SU-DHL-6 (cell line): ENCODE data around the gene RTBDN.
"Not testable (repeated sequence)": the region's sequence is repeated elsewhere in the genome, so short reads cannot be mapped to it uniquely, and the experiment has no call there.

ENCODE experiments used
- H2AFZ ChIP-seq: fragments of 200-600 bp; sonication (generic); 2 replicates; pipeline ENCODE4 v1.6.1; 2014; ENCODE audit warnings: low read depth, mild to moderate bottlenecking, moderate library complexity, mixed read lengths, antibody characterized with exemption, low read length; ENCODE audit not compliant: severe bottlenecking
- H3F3A ChIP-seq: fragments of 200-600 bp; shearing (Covaris generic); 2 replicates; pipeline ENCODE4 v1.6.0; 2016; ENCODE audit warnings: antibody characterized with exemption, mild to moderate bottlenecking; ENCODE audit not compliant: insufficient read depth
- H3K27ac ChIP-seq: fragments of 200-600 bp; sonication (generic); 2 replicates; pipeline ENCODE4 v1.5.1; 2016; ENCODE audit warnings: low read depth, mild to moderate bottlenecking, low read length, moderate library complexity, mixed read lengths
- H3K27me3 ChIP-seq: fragments of 200-600 bp; sonication (generic), shearing (Covaris generic); 2 replicates; pipeline ENCODE4 v1.6.0; 2014; ENCODE audit warnings: mild to moderate bottlenecking, low read length
- H3K36me3 ChIP-seq: fragments of 200-600 bp; sonication (generic); 2 replicates; pipeline ENCODE4 v1.6.1; 2014; ENCODE audit warnings: mild to moderate bottlenecking, low read length, mixed read lengths
- H3K4me2 ChIP-seq: fragments of 300-600, 200-600 bp; shearing (Covaris generic), sonication (generic); 2 replicates; pipeline ENCODE4 v1.6.0; 2014; ENCODE audit warnings: low read length, low read depth, mild to moderate bottlenecking; ENCODE audit not compliant: poor library complexity, severe bottlenecking
- H3K4me3 ChIP-seq: fragments of 200-600 bp; sonication (generic); 2 replicates; pipeline ENCODE4 v1.5.1; 2014; ENCODE audit warnings: antibody characterized with exemption, low read length, mild to moderate bottlenecking, mixed read lengths; ENCODE audit not compliant: insufficient read depth, poor library complexity, severe bottlenecking
- H3K79me2 ChIP-seq: fragments of 200-600 bp; sonication (generic); 2 replicates; pipeline ENCODE4 v1.6.1; 2014; ENCODE audit warnings: mild to moderate bottlenecking, low read length, moderate library complexity; ENCODE audit not compliant: insufficient read depth
- H3K9ac ChIP-seq: fragments of 200-600 bp; sonication (generic); 2 replicates; pipeline ENCODE4 v1.7.0; 2014; ENCODE audit warnings: mild to moderate bottlenecking, low read length
- H3K9me2 ChIP-seq: fragments of 200-600 bp; sonication (generic); replicated peaks from 2 replicates; pipeline ENCODE4 v1.6.1; 2014; ENCODE audit warnings: low read length; ENCODE audit not compliant: insufficient read depth
- H3K9me3 ChIP-seq: fragments of 200-600 bp; sonication (generic); 2 replicates; pipeline ENCODE4 v1.6.1; 2014; ENCODE audit warnings: low read length, mixed read lengths; ENCODE audit not compliant: insufficient read depth
- H4K20me1 ChIP-seq: fragments of 200-600 bp; sonication (generic); 2 replicates; pipeline ENCODE4 v1.6.1; 2014; ENCODE audit warnings: low read depth, mild to moderate bottlenecking, antibody characterized with exemption, low read length, moderate library complexity, mixed read lengths
- EZH2phosphoT487 ChIP-seq: fragments of 200-600 bp; sonication (generic), shearing (Covaris generic); conservative IDR thresholded peaks from 2 replicates; pipeline ENCODE4 v1.6.1; 2018; ENCODE audit warnings: mild to moderate bottlenecking, antibody characterized with exemption, low read length, moderate library complexity, mixed read lengths
- TF ChIP-seq, protein P1 (sequence below): fragments of 200-600 bp; sonication (generic); IDR thresholded peaks from one replicate; pipeline ENCODE4 v1.5.1; 2017; ENCODE audit warnings: antibody characterized with exemption, mild to moderate bottlenecking, low read length, moderate library complexity; ENCODE audit not compliant: insufficient read depth, poor library complexity, severe bottlenecking

RTBDN gene

DNA sequence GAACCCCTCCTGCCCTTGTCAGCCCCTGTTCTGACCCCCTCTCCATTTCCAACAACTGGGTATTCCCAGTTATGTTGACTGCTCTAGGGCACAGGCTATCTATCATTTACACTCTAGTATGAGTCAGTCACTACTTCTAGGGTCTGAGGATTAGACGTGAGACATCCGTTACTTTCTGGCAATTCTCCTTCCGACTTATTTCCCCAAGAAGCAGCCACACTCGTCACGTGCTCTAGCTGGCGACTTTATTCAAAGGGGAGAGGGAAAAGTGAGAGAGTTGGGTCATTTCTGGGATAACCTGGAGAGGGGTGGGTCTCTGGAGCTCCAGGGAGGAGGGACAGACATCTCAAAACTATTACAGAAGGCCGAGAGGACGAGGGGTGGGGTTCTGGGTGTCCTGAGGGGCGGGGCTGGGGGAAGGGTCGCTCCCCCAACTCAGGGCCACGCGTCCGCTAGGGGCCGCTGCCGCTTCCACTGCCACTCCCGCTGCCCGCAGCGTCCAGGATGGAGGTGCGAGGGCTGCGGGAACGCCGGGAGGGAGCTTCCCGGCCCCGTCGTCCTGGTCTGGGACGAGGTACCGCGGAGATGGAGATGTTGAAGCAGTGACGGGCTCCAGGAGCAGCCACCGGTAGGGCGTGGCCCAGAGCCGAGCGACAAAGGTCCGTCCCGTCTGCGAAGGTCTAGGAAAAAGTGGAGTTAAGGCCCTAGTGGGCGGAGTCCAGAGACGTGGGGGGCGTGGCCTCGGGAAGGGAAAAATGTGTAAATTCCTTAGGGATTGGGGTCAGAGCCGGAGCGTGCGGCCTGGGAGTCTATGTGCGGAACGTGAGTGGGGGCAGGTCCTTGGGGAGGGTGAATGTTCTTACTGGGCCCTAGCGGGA, 8.9 kb downstream of the RTBDN start:
- TF ChIP-seq, protein P1, sequence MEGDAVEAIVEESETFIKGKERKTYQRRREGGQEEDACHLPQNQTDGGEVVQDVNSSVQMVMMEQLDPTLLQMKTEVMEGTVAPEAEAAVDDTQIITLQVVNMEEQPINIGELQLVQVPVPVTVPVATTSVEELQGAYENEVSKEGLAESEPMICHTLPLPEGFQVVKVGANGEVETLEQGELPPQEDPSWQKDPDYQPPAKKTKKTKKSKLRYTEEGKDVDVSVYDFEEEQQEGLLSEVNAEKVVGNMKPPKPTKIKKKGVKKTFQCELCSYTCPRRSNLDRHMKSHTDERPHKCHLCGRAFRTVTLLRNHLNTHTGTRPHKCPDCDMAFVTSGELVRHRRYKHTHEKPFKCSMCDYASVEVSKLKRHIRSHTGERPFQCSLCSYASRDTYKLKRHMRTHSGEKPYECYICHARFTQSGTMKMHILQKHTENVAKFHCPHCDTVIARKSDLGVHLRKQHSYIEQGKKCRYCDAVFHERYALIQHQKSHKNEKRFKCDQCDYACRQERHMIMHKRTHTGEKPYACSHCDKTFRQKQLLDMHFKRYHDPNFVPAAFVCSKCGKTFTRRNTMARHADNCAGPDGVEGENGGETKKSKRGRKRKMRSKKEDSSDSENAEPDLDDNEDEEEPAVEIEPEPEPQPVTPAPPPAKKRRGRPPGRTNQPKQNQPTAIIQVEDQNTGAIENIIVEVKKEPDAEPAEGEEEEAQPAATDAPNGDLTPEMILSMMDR, result peak; percentile 12
- no peak for TF ChIP-seq EZH2phosphoT487
- no peaks in the 10 kb centered on the region for H3F3A ChIP-seq
- no peaks in the 10 kb centered on the region for H3K9me3 ChIP-seq
- H4K20me1 ChIP-seq, result no peaks in the 10 kb centered on the region
- no peaks in the 10 kb centered on the region for H3K36me3 ChIP-seq
- no peaks in the 10 kb centered on the region for H3K27me3 ChIP-seq
- H3K79me2 ChIP-seq, result no peaks in the 10 kb centered on the region
- no peak overlapping the region for H3K4me3 ChIP-seq
- H3K9me2 ChIP-seq, result no peaks in the 10 kb centered on the region
- no peak overlapping the region for H3K9ac ChIP-seq
- no peak overlapping the region for H2AFZ ChIP-seq
- no peak overlapping the region for H3K4me2 ChIP-seq
- no peak overlapping the region for H3K27ac ChIP-seq

DNA sequence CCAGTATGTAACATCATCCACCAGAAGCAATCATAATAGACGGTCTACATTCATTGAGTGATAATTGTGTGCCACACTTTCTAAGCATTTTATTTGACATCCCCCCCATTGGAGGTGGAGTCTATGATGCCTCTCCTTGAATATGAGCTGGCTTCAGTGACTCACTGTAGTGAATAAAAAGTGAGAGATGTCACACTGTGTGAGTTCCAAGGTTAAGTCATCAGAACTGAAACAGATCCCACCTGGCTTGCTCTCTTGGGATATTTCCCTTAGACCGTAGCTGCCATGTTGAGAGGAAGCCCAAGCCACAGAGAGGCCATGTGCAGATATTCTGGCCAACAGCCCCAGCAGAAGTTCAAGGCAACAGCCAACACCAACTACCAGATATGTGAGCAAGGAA, 12.6 kb downstream of the RTBDN start:
- no peaks in the 10 kb centered on the region for H3K36me3 ChIP-seq
- H3K9ac ChIP-seq, result no peak overlapping the region
- H3K9me3 ChIP-seq, result no peaks in the 10 kb centered on the region
- H3K9me2 ChIP-seq, result no peaks in the 10 kb centered on the region
- H2AFZ ChIP-seq, result no peak overlapping the region
- H3K4me3 ChIP-seq, result no peak overlapping the region
- H3F3A ChIP-seq, result no peaks in the 10 kb centered on the region
- no peaks in the 10 kb centered on the region for H3K27me3 ChIP-seq
- no peaks in the 10 kb centered on the region for H3K79me2 ChIP-seq
- H3K27ac ChIP-seq, result no peak overlapping the region
- H3K4me2 ChIP-seq, result no peak overlapping the region
- no peaks in the 10 kb centered on the region for H4K20me1 ChIP-seq
- no peak for TF ChIP-seq EZH2phosphoT487
- TF ChIP-seq, protein P1, result no peak

DNA sequence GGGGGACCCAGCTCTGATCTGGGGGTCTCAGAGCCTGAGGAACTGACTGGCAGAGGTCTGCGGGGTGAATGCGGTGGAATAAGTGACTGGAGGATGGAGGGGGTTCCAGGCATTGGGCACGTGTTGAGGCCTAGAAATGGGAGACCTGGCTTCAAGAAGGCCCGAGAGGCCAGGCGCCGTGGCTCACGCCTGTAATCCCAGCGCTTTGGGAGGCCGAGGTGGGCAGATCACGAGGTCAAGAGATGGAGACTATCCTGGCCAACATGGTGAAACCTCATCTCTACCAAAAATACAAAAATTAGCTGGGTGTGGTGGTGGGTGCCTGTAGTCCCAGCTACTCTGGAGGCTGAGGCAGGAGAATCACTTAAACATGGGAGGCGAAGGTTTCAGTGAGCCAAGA, 16.6 kb downstream of the RTBDN start:
- not testable (repeated sequence) for H3K4me3 ChIP-seq, H3F3A ChIP-seq, H3K9ac ChIP-seq, H2AFZ ChIP-seq, H3K27me3 ChIP-seq, H4K20me1 ChIP-seq, H3K27ac ChIP-seq, H3K79me2 ChIP-seq, H3K9me3 ChIP-seq, H3K4me2 ChIP-seq, H3K36me3 ChIP-seq, H3K9me2 ChIP-seq

DNA sequence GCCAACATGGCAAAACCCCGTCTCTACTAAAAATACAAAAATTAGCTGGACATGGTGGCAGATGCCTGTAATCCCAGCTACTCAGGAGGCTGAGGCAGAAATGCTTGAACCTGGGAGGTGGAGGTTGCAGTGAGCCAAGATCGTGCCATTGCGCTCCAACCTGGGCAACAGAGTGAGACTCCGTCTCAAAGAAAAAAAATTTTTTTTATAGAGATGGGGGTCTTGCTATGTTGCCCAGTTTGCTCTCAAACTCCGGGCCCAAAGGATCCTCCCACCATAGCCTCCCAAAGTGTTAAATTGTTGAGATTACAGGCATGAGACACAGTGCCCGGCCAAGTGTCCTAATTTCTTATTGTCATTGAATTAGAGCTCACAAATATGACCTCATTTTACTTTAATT, 17.2 kb downstream of the RTBDN start:
- not testable (repeated sequence) for H3K79me2 ChIP-seq, H2AFZ ChIP-seq, H3K36me3 ChIP-seq, H3K4me2 ChIP-seq, H3K9me3 ChIP-seq, H3K27ac ChIP-seq, H4K20me1 ChIP-seq, H3K9ac ChIP-seq, H3K9me2 ChIP-seq, H3K4me3 ChIP-seq, H3F3A ChIP-seq, H3K27me3 ChIP-seq
